Retinal pigment epithelial cell (primary cell): ENCODE data around the gene AKAP13.
"Not testable (repeated sequence)": the region's sequence is repeated elsewhere in the genome, so short reads cannot be mapped to it uniquely, and the experiment has no call there.

Experiments
- DNase-seq: peaks from one replicate; pipeline ENCODE4 v3.0.0-alpha.2; 2010; ENCODE audit warnings: low read depth
- H3K4me3 ChIP-seq: 2 replicates; pipeline ENCODE4 v1.5.1; 2011; ENCODE audit warnings: mild to moderate bottlenecking, low read length, control low read depth, moderate library complexity
- CTCF ChIP-seq: conservative IDR thresholded peaks from 2 replicates; pipeline ENCODE4 v1.5.1; 2011; ENCODE audit warnings: low read depth, low read length, control low read depth, inconsistent platforms

Gene AKAP13

GRCh38 chr15:85336880-85337279, 43.5 kb upstream of the AKAP13 start:
- no peak for TF ChIP-seq CTCF
- no peak for DNase-seq

DNA sequence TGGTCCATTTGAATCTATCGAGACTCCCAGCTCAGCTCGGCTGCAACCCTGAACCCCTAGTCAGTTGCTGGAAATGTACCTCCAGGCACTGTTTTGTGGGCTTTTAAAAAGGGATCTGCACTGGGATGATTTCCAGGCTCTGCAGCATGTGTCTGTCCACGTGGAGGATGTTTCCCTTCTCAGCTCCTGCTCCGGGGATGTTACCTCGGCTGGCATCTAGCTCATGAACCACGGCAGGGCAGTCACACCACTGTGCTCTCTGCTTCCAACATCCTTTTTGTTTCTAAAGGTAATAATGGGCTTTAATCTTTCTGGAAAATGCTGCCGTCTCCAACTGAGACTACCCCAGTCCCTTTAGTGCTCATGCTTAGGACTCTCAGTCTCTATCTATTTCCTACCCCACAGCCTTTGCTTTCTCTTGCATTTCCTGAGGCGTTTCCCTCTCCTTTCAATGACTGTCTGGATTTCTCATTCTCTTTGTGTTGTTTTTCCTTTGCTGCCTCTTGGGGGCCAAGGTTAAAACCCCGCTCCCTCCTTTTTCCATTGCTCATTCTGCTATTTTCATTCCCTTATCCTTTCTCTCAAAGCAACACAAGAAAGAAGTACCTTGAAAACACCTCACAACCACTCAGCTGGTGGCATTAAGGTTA, 42.9 kb upstream of the AKAP13 start:
- no peak overlapping the region for H3K4me3 ChIP-seq
- DNase-seq = no peak
- no peak for TF ChIP-seq CTCF

More at GRCh38 chr15:85336880-85337279, 43.5 kb upstream of the AKAP13 start:
- no peak overlapping the region for H3K4me3 ChIP-seq

- DNase-seq = no peak
- no peak for TF ChIP-seq CTCF
- no peak overlapping the region for H3K4me3 ChIP-seq
Measured at GRCh38 chr15:85340321-85340665, 40.1 kb upstream of the AKAP13 start.

GRCh38 chr15:85340852-85341251, 39.6 kb upstream of the AKAP13 start:
- no peak overlapping the region for H3K4me3 ChIP-seq
- no peak for TF ChIP-seq CTCF
- DNase-seq = no peak

GRCh38 chr15:85342163-85342562, 38.2 kb upstream of the AKAP13 start:
- H3K4me3 ChIP-seq, DNase-seq: not testable (repeated sequence)

DNA sequence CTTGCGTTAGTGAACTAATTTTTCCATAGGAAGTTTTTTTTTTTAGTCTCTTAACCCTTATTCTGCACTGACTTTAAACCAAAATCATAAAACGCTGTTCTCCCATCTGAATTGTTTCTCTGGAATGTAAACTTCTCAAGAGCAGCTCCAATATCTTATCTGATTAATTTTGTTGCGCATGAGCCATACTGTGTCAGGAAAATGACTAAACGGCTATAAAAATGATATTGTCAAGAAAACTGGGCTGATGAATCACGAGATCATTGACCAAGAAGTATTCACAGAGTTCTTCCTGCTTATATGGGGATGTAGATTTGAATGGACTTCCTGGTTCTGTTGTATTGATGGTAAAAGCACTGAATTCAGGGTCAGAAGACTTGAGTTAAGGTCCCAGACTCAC, 37.0 kb upstream of the AKAP13 start:
- not testable (repeated sequence) for H3K4me3 ChIP-seq, DNase-seq

GRCh38 chr15:85344241-85344640, 36.2 kb upstream of the AKAP13 start:
- DNase-seq, H3K4me3 ChIP-seq: not testable (repeated sequence)

DNA sequence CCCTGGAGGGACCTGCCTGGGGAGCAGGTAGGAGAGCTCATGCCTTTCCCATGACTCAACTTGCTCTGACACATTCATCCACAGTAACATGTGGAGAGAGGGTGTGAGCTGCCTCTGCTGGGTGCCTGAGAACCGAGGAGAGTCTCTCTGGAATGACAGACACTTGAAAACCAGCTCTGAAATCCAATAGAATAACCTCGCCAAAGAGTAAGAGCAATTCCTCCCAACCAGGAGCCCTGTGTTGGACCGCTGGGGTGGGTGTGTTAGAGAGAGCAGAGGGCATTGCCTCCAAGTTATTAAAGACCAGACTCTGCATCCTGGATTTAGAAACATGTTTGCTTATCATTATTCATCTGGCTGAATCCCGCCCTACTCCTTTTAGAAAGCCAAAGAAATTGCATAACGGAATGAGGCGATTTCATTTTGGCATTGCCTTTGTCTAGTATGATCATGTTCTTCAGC, 35.7 kb upstream of the AKAP13 start:
- not testable (repeated sequence) for H3K4me3 ChIP-seq, DNase-seq

GRCh38 chr15:85345196-85345918, 35.0 kb upstream of the AKAP13 start:
- DNase-seq, H3K4me3 ChIP-seq: not testable (repeated sequence)

GRCh38 chr15:85346462-85347084, 33.8 kb upstream of the AKAP13 start:
- not testable (repeated sequence) for DNase-seq, H3K4me3 ChIP-seq

- H3K4me3 ChIP-seq, DNase-seq: not testable (repeated sequence)
Measured at GRCh38 chr15:85347264-85348047, 32.9 kb upstream of the AKAP13 start.

GRCh38 chr15:85348048-85348766, 32.2 kb upstream of the AKAP13 start:
- DNase-seq, H3K4me3 ChIP-seq: not testable (repeated sequence)

- not testable (repeated sequence) for DNase-seq, H3K4me3 ChIP-seq
Measured at GRCh38 chr15:85349062-85349461, 31.3 kb upstream of the AKAP13 start.
